ENCODE data around the gene TAS2R41.

The TAS2R41 gene

GRCh38 chr7:143477501-143478150 is at the start of gene TAS2R41:
Gene TAS2R41, plus strand, starts transcription at chr7:143477873. Its CDS starts 0 bp downstream, at chr7:143477873.
- in situ Hi-C loops (cut with MboI; ENCODE audit: low sequenced_read_pairs): no loop called here

- in situ Hi-C loops (cut with MboI; ENCODE audit: low sequenced_read_pairs): no loop called here
Measured at GRCh38 chr7:143429770-143430698, 47.6 kb upstream of the TAS2R41 start.

- in situ Hi-C loops (cut with MboI; ENCODE audit: low sequenced_read_pairs): no loop called here
Measured at GRCh38 chr7:143431109-143431508, 46.6 kb upstream of the TAS2R41 start.

GRCh38 chr7:143433759-143434158 is 43.9 kb upstream of the TAS2R41 start:
- in situ Hi-C loops (cut with MboI; ENCODE audit: low sequenced_read_pairs): no loop called here

GRCh38 chr7:143434660-143435059 is 43.0 kb upstream of the TAS2R41 start:
- in situ Hi-C loops (cut with MboI; ENCODE audit: low sequenced_read_pairs): no loop called here

GRCh38 chr7:143435266-143435665 is 42.4 kb upstream of the TAS2R41 start:
- in situ Hi-C loops (cut with MboI; ENCODE audit: low sequenced_read_pairs): no loop called here

- in situ Hi-C loops (cut with MboI; ENCODE audit: low sequenced_read_pairs): no loop called here
Measured at GRCh38 chr7:143436325-143436946, 41.2 kb upstream of the TAS2R41 start.

- in situ Hi-C loops (cut with MboI; ENCODE audit: low sequenced_read_pairs): no loop called here
Measured at GRCh38 chr7:143437578-143437977, 40.1 kb upstream of the TAS2R41 start.

GRCh38 chr7:143439866-143440265 is 37.8 kb upstream of the TAS2R41 start:
- in situ Hi-C loops (cut with MboI; ENCODE audit: low sequenced_read_pairs): no loop called here

- in situ Hi-C loops (cut with MboI; ENCODE audit: low sequenced_read_pairs): no loop called here
Measured at GRCh38 chr7:143443153-143443552, 34.5 kb upstream of the TAS2R41 start, which contains the start of gene TAS2R60. Gene TAS2R60, plus strand, starts transcription at chr7:143443453. Its CDS starts 0 bp downstream, at chr7:143443453.

GRCh38 chr7:143444063-143444782 is 33.5 kb upstream of the TAS2R41 start:
- in situ Hi-C loops (cut with MboI; ENCODE audit: low sequenced_read_pairs): no loop called here

- in situ Hi-C loops (cut with MboI; ENCODE audit: low sequenced_read_pairs): no loop called here
Measured at GRCh38 chr7:143444785-143445184, 32.9 kb upstream of the TAS2R41 start.

- in situ Hi-C loops (cut with MboI; ENCODE audit: low sequenced_read_pairs): no loop called here
Measured at GRCh38 chr7:143447466-143447865, 30.2 kb upstream of the TAS2R41 start.

GRCh38 chr7:143448429-143448828 is 29.2 kb upstream of the TAS2R41 start:
- in situ Hi-C loops (cut with MboI; ENCODE audit: low sequenced_read_pairs): no loop called here

- in situ Hi-C loops (cut with MboI; ENCODE audit: low sequenced_read_pairs): no loop called here
Measured at GRCh38 chr7:143449793-143450192, 27.9 kb upstream of the TAS2R41 start.

- in situ Hi-C loops (cut with MboI; ENCODE audit: low sequenced_read_pairs): no loop called here
Measured at GRCh38 chr7:143451122-143451521, 26.6 kb upstream of the TAS2R41 start.

GRCh38 chr7:143451746-143452145 is 25.9 kb upstream of the TAS2R41 start:
- in situ Hi-C loops (cut with MboI; ENCODE audit: low sequenced_read_pairs): no loop called here

GRCh38 chr7:143452495-143452894 is 25.2 kb upstream of the TAS2R41 start:
- in situ Hi-C loops (cut with MboI; ENCODE audit: low sequenced_read_pairs): no loop called here

- in situ Hi-C loops (cut with MboI; ENCODE audit: low sequenced_read_pairs): no loop called here
Measured at GRCh38 chr7:143454091-143454680, 23.5 kb upstream of the TAS2R41 start.

GRCh38 chr7:143455491-143455890 is 22.2 kb upstream of the TAS2R41 start:
- in situ Hi-C loops (cut with MboI; ENCODE audit: low sequenced_read_pairs): no loop called here
